MCF 10A (cell line): Measurements from ENCODE around the gene CEP192. TPM values are rescaled to one million over a fixed set of nuclear protein-coding genes. Genes with fewer than 3 reads are reported as not detected.

Experiments
- BruUV-seq: library from RNA; stranded (reverse); fragments of 400-500 nt; replicated peaks from 2 replicates; lab custom pipeline; 2021; lab: Mats Ljungman, UMichigan
- CTCF ChIA-PET: fragments of 300-600 bp; sonication (Branson Sonifier 250); formaldehyde crosslinking; extraction: SDS; loops from one replicate; lab custom pipeline; 2021; ENCODE audit warnings: antibody characterized with exemption, inconsistent platforms; lab: Yijun Ruan, JAX
- POLR2A ChIA-PET: fragments of 300-600, 350-650 bp; sonication (Branson Sonifier 250); formaldehyde crosslinking; extraction: SDS; loops from one replicate; lab custom pipeline; 2020; ENCODE audit warnings: antibody characterized with exemption, inconsistent platforms; lab: Yijun Ruan, JAX
- DNase-seq: peaks from one replicate; pipeline ENCODE4 v3.0.0-alpha.2; 2018; ENCODE audit not compliant: unreplicated experiment
- H3K27ac Mint-ChIP-seq: one replicate; pipeline ENCODE4 v1.8.0; 2022; ENCODE audit warnings: mild to moderate bottlenecking, low read depth, mixed read lengths; ENCODE audit not compliant: unreplicated experiment
- H3K27me3 Mint-ChIP-seq: one replicate; pipeline ENCODE4 v1.8.0; 2022; ENCODE audit warnings: mixed read lengths; ENCODE audit not compliant: insufficient read depth, unreplicated experiment
- H3K36me3 Mint-ChIP-seq: one replicate; pipeline ENCODE4 v1.8.0; 2022; ENCODE audit warnings: mild to moderate bottlenecking, moderate library complexity, mixed read lengths; ENCODE audit not compliant: insufficient read depth, unreplicated experiment
- H3K4me1 Mint-ChIP-seq: one replicate; pipeline ENCODE4 v1.8.0; 2022; ENCODE audit warnings: mixed read lengths; ENCODE audit not compliant: insufficient read depth, unreplicated experiment
- H3K4me3 Mint-ChIP-seq: one replicate; pipeline ENCODE4 v1.8.0; 2022; ENCODE audit warnings: mild to moderate bottlenecking, moderate library complexity, mixed read lengths; ENCODE audit not compliant: unreplicated experiment
- H3K9me3 Mint-ChIP-seq: one replicate; pipeline ENCODE4 v1.8.0; 2022; ENCODE audit warnings: mixed read lengths; ENCODE audit not compliant: unreplicated experiment
- CTCF ChIP-seq: fragments of 200-600 bp; IDR thresholded peaks from one replicate; pipeline ENCODE4 v1.8.0; 2022; ENCODE audit warnings: antibody characterized with exemption, mild to moderate bottlenecking; ENCODE audit not compliant: unreplicated experiment
- intact Hi-C: fragments of 100-400 bp; cut with micrococcal nuclease; formaldehyde crosslinking; loops from 2 replicates; pipeline ENCODE4 v1.14.1; 2022
- total RNA-seq: library from RNA; stranded (reverse); gene quantifications from 2 replicates; pipeline ENCODE4 v1.2.3, GENCODE V29; 2022

Gene CEP192
- total RNA-seq, 1 experiment from 2014 or later: 14.3 TPM

GRCh38 chr18:13025233-13025632 lies 34.1 kb downstream of the CEP192 start:
- TF ChIP-seq CTCF: no peak
- no TSS peak for BruUV-seq
- Mint-ChIP-seq H3K36me3 (peaks cover 51% of the 10 kb centered on the region), H3K27ac (no peak overlapping the region), H3K4me3 (no peak overlapping the region), H3K9me3 (no peaks in the 10 kb centered on the region), H3K27me3 (no peaks in the 10 kb centered on the region), H3K4me1 (no peaks in the 10 kb centered on the region)
- DNase-seq: no peak
- POLR2A ChIA-PET: interaction anchor here (0.7 kb wide), 1 partner anchor 207 kb away, joined by 3 read pairs; no protein-coding TSS in a partner anchor
- CTCF ChIA-PET: no interaction called here
- intact Hi-C loops: no loop called here

GRCh38 chr18:13026583-13027270 lies 35.6 kb downstream of the CEP192 start:
- POLR2A ChIA-PET: no interaction called here
- no TSS peak for BruUV-seq
- Mint-ChIP-seq H3K27ac (no peak overlapping the region), H3K9me3 (no peaks in the 10 kb centered on the region), H3K27me3 (no peaks in the 10 kb centered on the region), H3K4me3 (no peak overlapping the region), H3K36me3 (peaks cover 46% of the 10 kb centered on the region), H3K4me1 (no peaks in the 10 kb centered on the region)
- CTCF ChIA-PET: interaction anchor here (0.8 kb wide), 1 partner anchor 1616 kb away, joined by 3 read pairs; no protein-coding TSS in a partner anchor
- intact Hi-C loops: no loop called here
- TF ChIP-seq CTCF: no peak
- DNase-seq: no peak

- CTCF ChIA-PET: no interaction called here
- H3K27me3 Mint-ChIP-seq: no peaks in the 10 kb centered on the region
- no peak overlapping the region for H3K27ac Mint-ChIP-seq
- POLR2A ChIA-PET: no interaction called here
- no TSS peak for BruUV-seq
- intact Hi-C loops: no loop called here
- no peaks in the 10 kb centered on the region for H3K4me1 Mint-ChIP-seq
- no peak for DNase-seq
- TF ChIP-seq CTCF: no peak
- no peak overlapping the region for H3K4me3 Mint-ChIP-seq
- H3K36me3 Mint-ChIP-seq: peaks cover 28% of the 10 kb centered on the region
- H3K9me3 Mint-ChIP-seq: no peaks in the 10 kb centered on the region
Observed at GRCh38 chr18:13028869-13029268, 37.7 kb downstream of the CEP192 start.

GRCh38 chr18:13032173-13032572 lies 41.0 kb downstream of the CEP192 start:
- intact Hi-C loops: no loop called here

More at GRCh38 chr18:13032173-13032572, 41.0 kb downstream of the CEP192 start:
- no peak overlapping the region for H3K27ac Mint-ChIP-seq
- H3K4me1 Mint-ChIP-seq: no peaks in the 10 kb centered on the region
- H3K27me3 Mint-ChIP-seq: no peaks in the 10 kb centered on the region
- POLR2A ChIA-PET: no interaction called here
- H3K9me3 Mint-ChIP-seq: no peaks in the 10 kb centered on the region
- H3K4me3 Mint-ChIP-seq: no peak overlapping the region
- no peak for DNase-seq
- H3K36me3 Mint-ChIP-seq: peaks cover 27% of the 10 kb centered on the region
- no peak for TF ChIP-seq CTCF
- BruUV-seq: no TSS peak
- CTCF ChIA-PET: no interaction called here
